ENCODE results near the gene KCNH2. TPM values are rescaled to one million over a fixed set of nuclear protein-coding genes. Genes with fewer than 3 reads are reported as not detected.
A peak's percentile ranks its signal among the peaks of the same experiment; 100 is the strongest.

KCNH2 gene
- total RNA-seq, 1 donor from 2014 or later, result under 0.01 TPM

GRCh38 chr7:150965273-150965830 is 12.8 kb downstream of the KCNH2 start:
- no peak overlapping the region for H3K4me3 ChIP-seq (ENCODE audit: low read depth, low read length)
- peak; percentile 25 for DNase-seq (ENCODE audit: low read depth)
- H3K36me3 ChIP-seq (ENCODE audit: control insufficient read depth, insufficient read depth, low read length), result no peaks in the 10 kb centered on the region
- no peak for TF ChIP-seq CTCF (IDR thresholded peaks at IDR 0.05; ENCODE audit: insufficient read depth, low read length, severe bottlenecking)
- FAIRE-seq, result no peak
- peaks cover 21% of the 10 kb centered on the region for H3K27me3 ChIP-seq (ENCODE audit: control insufficient read depth, insufficient read depth, low read length)

GRCh38 chr7:150964593-150965111 is 13.5 kb downstream of the KCNH2 start:
- no peak for TF ChIP-seq CTCF (IDR thresholded peaks at IDR 0.05; ENCODE audit: insufficient read depth, low read length, severe bottlenecking)
- Histone ChIP-seq H3K36me3 (ENCODE audit: control insufficient read depth, insufficient read depth, low read length) (no peaks in the 10 kb centered on the region), H3K27me3 (ENCODE audit: control insufficient read depth, insufficient read depth, low read length) (peaks cover 20% of the 10 kb centered on the region), H3K4me3 (ENCODE audit: low read depth, low read length) (no peak overlapping the region)
- peak; percentile 62 for FAIRE-seq
- no peak for DNase-seq (ENCODE audit: low read depth)

- Histone ChIP-seq H3K36me3 (ENCODE audit: control insufficient read depth, insufficient read depth, low read length) (no peaks in the 10 kb centered on the region), H3K27me3 (ENCODE audit: control insufficient read depth, insufficient read depth, low read length) (peaks cover 13% of the 10 kb centered on the region), H3K4me3 (ENCODE audit: low read depth, low read length) (no peak overlapping the region)
- FAIRE-seq, result no peak
- no peak for TF ChIP-seq CTCF (IDR thresholded peaks at IDR 0.05; ENCODE audit: insufficient read depth, low read length, severe bottlenecking)
- no peak for DNase-seq (ENCODE audit: low read depth)
Measured at GRCh38 chr7:150963707-150964559, 14.2 kb downstream of the KCNH2 start.

- FAIRE-seq, result no peak
- Histone ChIP-seq H3K27me3 (ENCODE audit: control insufficient read depth, insufficient read depth, low read length) (peaks cover 8% of the 10 kb centered on the region), H3K4me3 (ENCODE audit: low read depth, low read length) (no peak overlapping the region), H3K36me3 (ENCODE audit: control insufficient read depth, insufficient read depth, low read length) (no peaks in the 10 kb centered on the region)
- peak; percentile 18 for DNase-seq (ENCODE audit: low read depth)
- peak; percentile 96 for TF ChIP-seq CTCF (IDR thresholded peaks at IDR 0.05; ENCODE audit: insufficient read depth, low read length, severe bottlenecking)
Measured at GRCh38 chr7:150962553-150963399, 15.3 kb downstream of the KCNH2 start.

- H3K4me3 ChIP-seq (ENCODE audit: low read depth, low read length), result no peak overlapping the region
- DNase-seq (ENCODE audit: low read depth), result no peak
- FAIRE-seq, result no peak
- peaks cover 4% of the 10 kb centered on the region for H3K27me3 ChIP-seq (ENCODE audit: control insufficient read depth, insufficient read depth, low read length)
- no peaks in the 10 kb centered on the region for H3K36me3 ChIP-seq (ENCODE audit: control insufficient read depth, insufficient read depth, low read length)
- TF ChIP-seq CTCF (IDR thresholded peaks at IDR 0.05; ENCODE audit: insufficient read depth, low read length, severe bottlenecking), result no peak
Measured at GRCh38 chr7:150962290-150962552, 15.9 kb downstream of the KCNH2 start.
